Stomach (tissue), 9 donors: Measurements from ENCODE around the gene CDK11B. TPM values are rescaled to one million over a fixed set of nuclear protein-coding genes. Genes with fewer than 3 reads are reported as not detected.
"Not testable (repeated sequence)": the region's sequence is repeated elsewhere in the genome, so short reads cannot be mapped to it uniquely, and the experiment has no call there.

Source experiments
- DNase-seq, 2 donors: peaks; one replicate each; pipeline versions ENCODE4 v3.0.0 to v3.0.0-alpha.2; 2013 to 2019
- H3K27ac ChIP-seq, 5 donors: fragments of 200-600 bp in 4 of 5; sonication (generic) in 4 of 5; one replicate each; pipeline ENCODE4 v1.5.1; 2013 to 2019; ENCODE audit warnings: mild to moderate bottlenecking in 1 of 5, moderate library complexity in 1 of 5
- H3K27me3 ChIP-seq, 3 donors: fragments of 200-600 bp; sonication (generic); one replicate each; pipeline ENCODE4 v1.5.1; 2017 to 2019; ENCODE audit warnings: mixed run types in 1 of 3
- H3K36me3 ChIP-seq, 4 donors: fragments of 200-600 bp; sonication (generic); 1 replicate in 3 of 4; 2 replicates in 1 of 4; pipeline ENCODE4 v1.5.1; 2016 to 2019
- H3K4me1 ChIP-seq, 4 donors: fragments of 200-600 bp; sonication (generic); one replicate each; pipeline ENCODE4 v1.5.1; 2016 to 2019
- H3K4me3 ChIP-seq, 4 donors: fragments of 200-600 bp; sonication (generic) in 3 of 4; one replicate each; pipeline ENCODE4 v1.5.1; 2016 to 2019; ENCODE audit warnings: mild to moderate bottlenecking in 1 of 4
- H3K9me3 ChIP-seq, 4 donors: fragments of 200-600 bp; sonication (generic); one replicate each; pipeline ENCODE4 v1.5.1; 2016 to 2019
- CTCF ChIP-seq, 7 experiments: fragments of 450-650 bp in 4 of 7; fragments of 200-600 bp in 3 of 7; sonication (generic) in 3 of 7; IDR thresholded peaks; one replicate each; pipeline ENCODE4 v1.5.1; 2016 to 2019; ENCODE audit warnings: antibody characterized with exemption in 7 of 7, control low read depth in 2 of 7, mild to moderate bottlenecking in 1 of 7
- EP300 ChIP-seq: sonication (generic); formaldehyde crosslinking; IDR thresholded peaks from one replicate; pipeline ENCODE4 v1.6.1; 2017; ENCODE audit warnings: antibody characterized with exemption
- POLR2A ChIP-seq, 4 donors: fragments of 450-650 bp; IDR thresholded peaks; one replicate each; pipeline ENCODE4 v1.6.1; 2016; ENCODE audit warnings: antibody characterized with exemption in 4 of 4, control low read depth in 2 of 4, mild to moderate bottlenecking in 1 of 4, moderate library complexity in 1 of 4
- POLR2AphosphoS5 ChIP-seq, 3 donors: sonication (generic); formaldehyde crosslinking; IDR thresholded peaks; one replicate each; pipeline ENCODE4 v1.6.1; 2016; ENCODE audit warnings: antibody characterized with exemption in 3 of 3
- WGBS, 5 donors: extraction: QIAGEN DNeasy Blood & Tissue Kit in 3 of 5; methylation state at CpG; one replicate each; pipeline versions ENCODE4 v1.1.5 to v1.1.7; 2013 to 2018; 5-methylcytosine and 5-hydroxymethylcytosine counted together
- intact Hi-C: fragments of 100-400 bp; cut with DNase I; formaldehyde crosslinking; loops from one replicate; pipeline ENCODE4 v1.15.1; 2023; ENCODE audit warnings: low total_unique reads
- polyA plus RNA-seq, 3 donors: library from polyadenylated mRNA; stranded (reverse); fragments of 200-250 nt; gene quantifications; one replicate each; pipeline ENCODE4 v1.2.3, GENCODE V29; 2013
- total RNA-seq, 5 donors: library from RNA; depleted of rRNA; stranded (reverse); fragments of >200 nt; gene quantifications; one replicate each; pipeline versions ENCODE4 v1.1.0 to v1.2.3, GENCODE V29; 2014 to 2016
- donor health status: healthy with polysubstance abuse.
- donor health status: Bipolar disorder and iron deficiency.
- donor health status: healthy.

The CDK11B gene
- total and polyA plus RNA-seq, 8 donors, result 9.0 to 62.6 (median 28.6) TPM

- TF ChIP-seq CTCF (IDR thresholded peaks at IDR 0.05), result no peak
- TF ChIP-seq POLR2A (IDR thresholded peaks at IDR 0.05), result no peak
- no peak for TF ChIP-seq POLR2AphosphoS5 (IDR thresholded peaks at IDR 0.05)
- no peak for TF ChIP-seq EP300
- peaks cover 30 to 82% (median 74%) of the 10 kb centered on the region in 4 donors for H3K36me3 ChIP-seq
- no peak overlapping the region for H3K27ac ChIP-seq
- WGBS, 5 donors, result 93 to 97% (median 94%) methylated on average over 12 to 15 of the region's 15 CpGs
- H3K4me1 ChIP-seq, result peaks cover 0 to 9% (median 0%) of the 10 kb centered on the region in 4 donors
- no peaks in the 10 kb centered on the region for H3K27me3 ChIP-seq
- no peak overlapping the region for H3K4me3 ChIP-seq
- intact Hi-C loops, result no loop called here
- peak in 1 of 2 donors; percentile 19 for DNase-seq
- H3K9me3 ChIP-seq, result no peaks in the 10 kb centered on the region
Measured at GRCh38 chr1:1666526-1666925, 7.7 kb upstream of the CDK11B start.

- TF ChIP-seq POLR2AphosphoS5 (IDR thresholded peaks at IDR 0.05) (no peak), CTCF (IDR thresholded peaks at IDR 0.05) (peak in 4 of 7 experiments; percentile 11 to 33 (median 26))
- peaks cover 0 to 9% (median 0%) of the 10 kb centered on the region in 4 donors for H3K4me1 ChIP-seq
- WGBS, 5 donors, result 82 to 88% (median 84%) methylated on average over 20 to 25 of the region's 25 CpGs
- H3K27me3 ChIP-seq, result no peaks in the 10 kb centered on the region
- no peaks in the 10 kb centered on the region for H3K9me3 ChIP-seq
- H3K36me3 ChIP-seq, result peaks cover 24 to 75% (median 67%) of the 10 kb centered on the region in 4 donors
- peak in 1 of 2 donors; percentile 26 for DNase-seq
- no peak overlapping the region for H3K4me3 ChIP-seq
- intact Hi-C loops, result no loop called here
- no peak overlapping the region for H3K27ac ChIP-seq
Measured at GRCh38 chr1:1665815-1666251, 7.0 kb upstream of the CDK11B start.

GRCh38 chr1:1664941-1665814 lies 6.4 kb upstream of the CDK11B start:
- TF ChIP-seq EP300, result no peak
- TF ChIP-seq POLR2AphosphoS5 (IDR thresholded peaks at IDR 0.05), result no peak
- no peak for TF ChIP-seq CTCF (IDR thresholded peaks at IDR 0.05)
- TF ChIP-seq POLR2A (IDR thresholded peaks at IDR 0.05), result no peak
- H3K27ac ChIP-seq, result no peak overlapping the region
- intact Hi-C loops, result no loop called here
- 88 to 94% (median 89%) methylated on average over 25 to 27 of the region's 27 CpGs for WGBS, 5 donors
- H3K27me3 ChIP-seq, result no peaks in the 10 kb centered on the region
- no peaks in the 10 kb centered on the region for H3K9me3 ChIP-seq
- H3K4me1 ChIP-seq, result peaks cover 0 to 9% (median 0%) of the 10 kb centered on the region in 4 donors
- no peak for DNase-seq
- H3K36me3 ChIP-seq, result peaks cover 24 to 69% (median 61%) of the 10 kb centered on the region in 4 donors
- no peak overlapping the region for H3K4me3 ChIP-seq

- DNase-seq, H3K27ac ChIP-seq: not testable (repeated sequence)
Measured at GRCh38 chr1:1664318-1664717, 5.5 kb upstream of the CDK11B start.

GRCh38 chr1:1662830-1663560 lies 4.2 kb upstream of the CDK11B start:
- Histone ChIP-seq H3K27ac (peak overlapping the region in 4 of 5 donors; percentile 24 to 65 (median 56)), H3K36me3 (peaks cover 18 to 48% (median 40%) of the 10 kb centered on the region in 4 donors), H3K4me1 (peaks cover 0 to 19% (median 5%) of the 10 kb centered on the region in 4 donors)
- intact Hi-C loops, H3K4me3 ChIP-seq, H3K9me3 ChIP-seq, DNase-seq, H3K27me3 ChIP-seq: not testable (repeated sequence)
- WGBS, 5 donors, result 59 to 69% (median 63%) methylated on average over 10 to 15 of the region's 15 CpGs

More at GRCh38 chr1:1664318-1664717, 5.5 kb upstream of the CDK11B start:
- intact Hi-C loops, H3K9me3 ChIP-seq, H3K4me3 ChIP-seq, H3K27me3 ChIP-seq: not testable (repeated sequence)
- Histone ChIP-seq H3K36me3 (peaks cover 19 to 60% (median 52%) of the 10 kb centered on the region in 4 donors), H3K4me1 (peaks cover 0 to 17% (median 4%) of the 10 kb centered on the region in 4 donors)
- 60 to 77% (median 76%) methylated on average over 2 to 6 of the region's 11 CpGs; no CpG with 5 or more reads in 1 of the 5 donors for WGBS, 5 donors

- H3K9me3 ChIP-seq, intact Hi-C loops, H3K27me3 ChIP-seq, H3K4me3 ChIP-seq, DNase-seq: not testable (repeated sequence)
- peaks cover 0 to 23% (median 8%) of the 10 kb centered on the region in 4 donors for H3K4me1 ChIP-seq
- 46 to 84% (median 68%) methylated on average over 3 to 9 of the region's 9 CpGs for WGBS, 5 donors
- peak overlapping the region in 3 of 5 donors; percentile 56 to 65 (median 57) for H3K27ac ChIP-seq
- peaks cover 18 to 42% (median 35%) of the 10 kb centered on the region in 4 donors for H3K36me3 ChIP-seq
Measured at GRCh38 chr1:1662392-1662791, 3.6 kb upstream of the CDK11B start.

GRCh38 chr1:1648265-1648664 lies 10.5 kb downstream of the CDK11B start:
- WGBS, 5 donors, result 63 to 94% (median 89%) methylated on average over 11 of the region's 11 CpGs
- H3K4me1 ChIP-seq, H3K27ac ChIP-seq, H3K27me3 ChIP-seq, intact Hi-C loops, H3K9me3 ChIP-seq, H3K4me3 ChIP-seq: not testable (repeated sequence)
- H3K36me3 ChIP-seq, result peaks cover 57 to 88% (median 75%) of the 10 kb centered on the region in 4 donors
- peak in 1 of 2 donors; percentile 42 for DNase-seq
